HepG2 (cell line): Measurements from ENCODE around the gene TTBK1. TPM values are rescaled to one million over a fixed set of nuclear protein-coding genes. Genes with fewer than 3 reads are reported as not detected.
A peak's percentile ranks its signal among the peaks of the same experiment; 100 is the strongest.

ENCODE experiments used
- AHDC1 ChIP-seq: sonication (generic); formaldehyde crosslinking; IDR thresholded peaks from 2 replicates; pipeline ENCODE4 v1.5.1; 2020; ENCODE audit warnings: mild to moderate bottlenecking, missing genetic modification reagents, borderline replicate concordance
- ASH2L ChIP-seq: fragments of 300-600, 200-600 bp; sonication (generic); IDR thresholded peaks from 2 replicates; pipeline ENCODE4 v1.7.0; 2017; ENCODE audit warnings: low read depth, mild to moderate bottlenecking, moderate library complexity, mixed read lengths, low read length; ENCODE audit not compliant: insufficient read length
- ATRX ChIP-seq: sonication (generic); formaldehyde crosslinking; IDR thresholded peaks from 2 replicates; pipeline ENCODE4 v1.4.0; 2020; ENCODE audit warnings: missing genetic modification reagents, borderline replicate concordance
- FIP1L1 ChIP-seq: fragments of 200-400 bp; formaldehyde crosslinking; IDR thresholded peaks from 2 replicates; pipeline ENCODE4 v1.6.1; 2018; ENCODE audit warnings: low read depth, mild to moderate bottlenecking, low read length, moderate library complexity, borderline replicate concordance; ENCODE audit not compliant: insufficient read depth
- HIC2 ChIP-seq: sonication (generic); formaldehyde crosslinking; IDR thresholded peaks from 2 replicates; pipeline ENCODE4 v1.9.0; 2022; ENCODE audit warnings: low read depth, missing genetic modification reagents
- KLF9 ChIP-seq: IDR thresholded peaks from 2 replicates; pipeline ENCODE4 v1.6.1; 2016; ENCODE audit warnings: low read depth
- MAFF ChIP-seq: IDR thresholded peaks from 2 replicates; pipeline ENCODE4 v1.6.1; 2011; ENCODE audit warnings: low read depth, low read length, improper control_type of control experiment
- SMAD1 ChIP-seq: sonication (generic); formaldehyde crosslinking; IDR thresholded peaks from 2 replicates; pipeline ENCODE4 v1.4.0; 2020; ENCODE audit warnings: missing genetic modification reagents, low read depth, mild to moderate bottlenecking, borderline replicate concordance
- TAF1 ChIP-seq: sonication (generic); formaldehyde crosslinking; IDR thresholded peaks from 2 replicates; pipeline ENCODE4 v1.4.0; 2020; ENCODE audit warnings: missing genetic modification reagents
- ZBTB8A ChIP-seq: sonication (generic); formaldehyde crosslinking; IDR thresholded peaks from 2 replicates; pipeline ENCODE4 v1.4.0; 2020; ENCODE audit warnings: mild to moderate bottlenecking, low read depth, missing genetic modification reagents, borderline replicate concordance
- ZHX2 ChIP-seq, 2 experiments: sonication (generic) in 1 of 2; formaldehyde crosslinking in 1 of 2; IDR thresholded peaks; 2 replicates each; pipeline versions ENCODE4 v1.6.1 to v1.9.0; 2014 to 2022; ENCODE audit warnings: antibody characterized with exemption in 1 of 2, borderline replicate concordance in 1 of 2, inconsistent platforms in 1 of 2, low read depth in 1 of 2, missing genetic modification reagents in 1 of 2
- ZNF362 ChIP-seq: sonication (generic); formaldehyde crosslinking; IDR thresholded peaks from 2 replicates; pipeline ENCODE4 v1.4.0; 2020; ENCODE audit warnings: missing genetic modification reagents, mild to moderate bottlenecking, borderline replicate concordance
- ZNF766 ChIP-seq: sonication (generic); formaldehyde crosslinking; IDR thresholded peaks from 2 replicates; pipeline ENCODE4 v1.5.0; 2020; ENCODE audit warnings: missing genetic modification reagents, borderline replicate concordance
- polyA plus RNA-seq, 8 experiments: library from polyadenylated mRNA; depleted of rRNA in 3 of 8; stranded (reverse) in 7 of 8; unstranded in 1 of 8; fragments of >200 nt; fragmentation: Illumina TruSeq in 4 of 8; extraction: Trizol in 4 of 8; gene quantifications; 2 replicates each; pipeline versions ENCODE4 v1.2.1 to v1.2.3, GENCODE V29; 2011 to 2016; ENCODE audit warnings: low read depth in 4 of 8, missing spikeins in 1 of 8, mixed read lengths in 1 of 8; ENCODE audit not compliant: insufficient read depth in 1 of 8
- total RNA-seq, 5 experiments: library from RNA; depleted of rRNA; stranded (reverse); fragments of >200 nt; fragmentation: Illumina TruSeq; extraction: Trizol; gene quantifications; 2 replicates each; pipeline ENCODE4 v1.2.3, GENCODE V29; 2016; ENCODE audit warnings: low read depth in 1 of 5

The TTBK1 gene
- total and polyA plus RNA-seq, 2 of the 13 experiments (the other 11 are each of a cell fraction or from before 2014, with no cell fraction given), result 0.24 to 0.33 TPM

- TF ChIP-seq TAF1 (peak; percentile 30), ZBTB8A (CRISPR knock-in tag) (no peak), ATRX (CRISPR knock-in tag) (no peak), AHDC1 (CRISPR knock-in tag) (peak; percentile 16; the same call in 1 of the 2 replicates), KLF9 (CRISPR knock-in tag) (no peak), SMAD1 (CRISPR knock-in tag) (no peak), ASH2L (peak; percentile 68), HIC2 (CRISPR knock-in tag) (peak; percentile 97), ZNF766 (CRISPR knock-in tag) (no peak), MAFF (no peak), ZHX2 (IDR thresholded peaks at IDR 0.05; ENCODE audit: low read depth) (no peak), ZHX2 (CRISPR knock-in tag; IDR thresholded peaks at IDR 0.05; ENCODE audit: borderline replicate concordance) (no peak), ZNF362 (CRISPR knock-in tag) (peak; percentile 5; the same call in 1 of the 2 replicates), FIP1L1 (no peak)
Measured at GRCh38 chr6:43278524-43279078, 35.3 kb downstream of the TTBK1 start (continued).
